ENCODE measurements around the gene NIP7.
"Not testable (repeated sequence)": the region's sequence is repeated elsewhere in the genome, so short reads cannot be mapped to it uniquely, and the experiment has no call there.

Gene NIP7

GRCh38 chr16:69348222-69348621 is 8.7 kb downstream of the NIP7 start:
- no peak overlapping the region for H3K4me3 ChIP-seq (ENCODE audit: low read length)
- no peaks in the 10 kb centered on the region for H3K4me1 ChIP-seq (ENCODE audit: insufficient read depth, low read length)
- H3K9ac ChIP-seq (ENCODE audit: low read depth, low read length) = no peak overlapping the region
- H3K27me3 ChIP-seq (ENCODE audit: insufficient read depth, low read length) = no peaks in the 10 kb centered on the region
- peaks cover 17% of the 10 kb centered on the region for H3K36me3 ChIP-seq (ENCODE audit: insufficient read depth, low read length)
- WGBS = 99% methylated on average over 6 of the region's 6 CpGs
- H3K27ac ChIP-seq (ENCODE audit: low read depth, low read length) = no peak overlapping the region
- no peaks in the 10 kb centered on the region for H3K9me3 ChIP-seq (ENCODE audit: insufficient read depth, low read depth, low read length)

GRCh38 chr16:69349536-69349935 is 10.0 kb downstream of the NIP7 start:
- Histone ChIP-seq H3K9me3 (ENCODE audit: insufficient read depth, low read depth, low read length) (no peaks in the 10 kb centered on the region), H3K4me1 (ENCODE audit: insufficient read depth, low read length) (no peaks in the 10 kb centered on the region), H3K27ac (ENCODE audit: low read depth, low read length) (no peak overlapping the region), H3K36me3 (ENCODE audit: insufficient read depth, low read length) (peaks cover 5% of the 10 kb centered on the region; the same call in 1 of the 2 replicates), H3K27me3 (ENCODE audit: insufficient read depth, low read length) (no peaks in the 10 kb centered on the region), H3K4me3 (ENCODE audit: low read length) (no peak overlapping the region), H3K9ac (ENCODE audit: low read depth, low read length) (no peak overlapping the region)
- WGBS = 94% methylated on average over 10 of the region's 10 CpGs

GRCh38 chr16:69350536-69351133 is 11.1 kb downstream of the NIP7 start:
- no peak overlapping the region for H3K27ac ChIP-seq (ENCODE audit: low read depth, low read length)
- WGBS = 95% methylated on average over 5 of the region's 6 CpGs
- no peaks in the 10 kb centered on the region for H3K9me3 ChIP-seq (ENCODE audit: insufficient read depth, low read depth, low read length)
- H3K9ac ChIP-seq (ENCODE audit: low read depth, low read length) = no peak overlapping the region
- no peak overlapping the region for H3K4me3 ChIP-seq (ENCODE audit: low read length)
- H3K27me3 ChIP-seq (ENCODE audit: insufficient read depth, low read length) = no peaks in the 10 kb centered on the region
- peaks cover 11% of the 10 kb centered on the region for H3K36me3 ChIP-seq (ENCODE audit: insufficient read depth, low read length)
- no peaks in the 10 kb centered on the region for H3K4me1 ChIP-seq (ENCODE audit: insufficient read depth, low read length)

GRCh38 chr16:69351309-69352027 is 11.9 kb downstream of the NIP7 start, which contains the start of gene TMED6:
Gene TMED6, minus strand, starts transcription at chr16:69351786. Its CDS starts 33 bp downstream, at chr16:69351753.
- H3K27ac ChIP-seq (ENCODE audit: low read depth, low read length) = no peak within 1 kb of the TSS
- WGBS = 92% methylated on average over 12 of the region's 12 CpGs

GRCh38 chr16:69360070-69360469 is 20.5 kb downstream of the NIP7 start:
- H3K4me1 ChIP-seq (ENCODE audit: insufficient read depth, low read length); H3K27me3 ChIP-seq (ENCODE audit: insufficient read depth, low read length); H3K9me3 ChIP-seq (ENCODE audit: insufficient read depth, low read depth, low read length); H3K9ac ChIP-seq (ENCODE audit: low read depth, low read length); H3K27ac ChIP-seq (ENCODE audit: low read depth, low read length); H3K4me3 ChIP-seq (ENCODE audit: low read length): not testable (repeated sequence)
- 97% methylated on average over 9 of the region's 9 CpGs for WGBS
- H3K36me3 ChIP-seq (ENCODE audit: insufficient read depth, low read length) = peaks cover 31% of the 10 kb centered on the region

More at GRCh38 chr16:69351309-69352027, 11.9 kb downstream of the NIP7 start, which contains the start of gene TMED6:
- H3K4me1 ChIP-seq (ENCODE audit: insufficient read depth, low read length) = no peaks in the 10 kb centered on the region
- no peaks in the 10 kb centered on the region for H3K9me3 ChIP-seq (ENCODE audit: insufficient read depth, low read depth, low read length)
- H3K36me3 ChIP-seq (ENCODE audit: insufficient read depth, low read length) = peaks cover 16% of the 10 kb centered on the region
- no peak within 1 kb of the TSS for H3K4me3 ChIP-seq (ENCODE audit: low read length)
- H3K9ac ChIP-seq (ENCODE audit: low read depth, low read length) = no peak within 1 kb of the TSS
- H3K27me3 ChIP-seq (ENCODE audit: insufficient read depth, low read length) = no peaks in the 10 kb centered on the region

- Histone ChIP-seq H3K4me3 (ENCODE audit: low read length) (no peak overlapping the region), H3K27ac (ENCODE audit: low read depth, low read length) (no peak overlapping the region), H3K9me3 (ENCODE audit: insufficient read depth, low read depth, low read length) (no peaks in the 10 kb centered on the region), H3K36me3 (ENCODE audit: insufficient read depth, low read length) (peaks cover 42% of the 10 kb centered on the region), H3K9ac (ENCODE audit: low read depth, low read length) (no peak overlapping the region), H3K27me3 (ENCODE audit: insufficient read depth, low read length) (no peaks in the 10 kb centered on the region), H3K4me1 (ENCODE audit: insufficient read depth, low read length) (no peaks in the 10 kb centered on the region)
- WGBS = 95% methylated on average over 5 of the region's 5 CpGs
These were observed 23.7 kb downstream of the NIP7 start for GRCh38 chr16:69363281-69363717.

GRCh38 chr16:69364088-69364487 is 24.5 kb downstream of the NIP7 start:
- no peaks in the 10 kb centered on the region for H3K4me1 ChIP-seq (ENCODE audit: insufficient read depth, low read length)
- H3K27ac ChIP-seq (ENCODE audit: low read depth, low read length) = no peak overlapping the region
- no peaks in the 10 kb centered on the region for H3K27me3 ChIP-seq (ENCODE audit: insufficient read depth, low read length)
- no peak overlapping the region for H3K9ac ChIP-seq (ENCODE audit: low read depth, low read length)
- H3K9me3 ChIP-seq (ENCODE audit: insufficient read depth, low read depth, low read length) = no peaks in the 10 kb centered on the region
- WGBS = 97% methylated on average over 2 of the region's 2 CpGs
- H3K36me3 ChIP-seq (ENCODE audit: insufficient read depth, low read length) = peaks cover 50% of the 10 kb centered on the region
- H3K4me3 ChIP-seq (ENCODE audit: low read length) = no peak overlapping the region

- Histone ChIP-seq H3K4me1 (ENCODE audit: insufficient read depth, low read length) (no peaks in the 10 kb centered on the region), H3K9ac (ENCODE audit: low read depth, low read length) (no peak overlapping the region), H3K27me3 (ENCODE audit: insufficient read depth, low read length) (no peaks in the 10 kb centered on the region), H3K9me3 (ENCODE audit: insufficient read depth, low read depth, low read length) (no peaks in the 10 kb centered on the region), H3K36me3 (ENCODE audit: insufficient read depth, low read length) (peaks cover 66% of the 10 kb centered on the region), H3K4me3 (ENCODE audit: low read length) (no peak overlapping the region), H3K27ac (ENCODE audit: low read depth, low read length) (no peak overlapping the region)
- 98% methylated on average over 2 of the region's 2 CpGs for WGBS
These were observed 26.3 kb downstream of the NIP7 start for GRCh38 chr16:69365901-69366300.

- Histone ChIP-seq H3K27ac (ENCODE audit: low read depth, low read length) (no peak overlapping the region), H3K9me3 (ENCODE audit: insufficient read depth, low read depth, low read length) (no peaks in the 10 kb centered on the region), H3K4me3 (ENCODE audit: low read length) (no peak overlapping the region), H3K36me3 (ENCODE audit: insufficient read depth, low read length) (peaks cover 69% of the 10 kb centered on the region), H3K9ac (ENCODE audit: low read depth, low read length) (no peak overlapping the region), H3K27me3 (ENCODE audit: insufficient read depth, low read length) (no peaks in the 10 kb centered on the region), H3K4me1 (ENCODE audit: insufficient read depth, low read length) (no peaks in the 10 kb centered on the region)
- 98% methylated on average over 7 of the region's 7 CpGs for WGBS
These were observed 26.9 kb downstream of the NIP7 start for GRCh38 chr16:69366431-69366830.

- no peaks in the 10 kb centered on the region for H3K4me1 ChIP-seq (ENCODE audit: insufficient read depth, low read length)
- no peak overlapping the region for H3K9ac ChIP-seq (ENCODE audit: low read depth, low read length)
- H3K36me3 ChIP-seq (ENCODE audit: insufficient read depth, low read length) = peaks cover 83% of the 10 kb centered on the region
- 97% methylated on average over 7 of the region's 7 CpGs for WGBS
- no peaks in the 10 kb centered on the region for H3K9me3 ChIP-seq (ENCODE audit: insufficient read depth, low read depth, low read length)
- H3K4me3 ChIP-seq (ENCODE audit: low read length) = no peak overlapping the region
- H3K27me3 ChIP-seq (ENCODE audit: insufficient read depth, low read length) = no peaks in the 10 kb centered on the region
- no peak overlapping the region for H3K27ac ChIP-seq (ENCODE audit: low read depth, low read length)
These were observed 28.4 kb downstream of the NIP7 start for GRCh38 chr16:69367980-69368379.

GRCh38 chr16:69368866-69369265 is 29.3 kb downstream of the NIP7 start:
- Histone ChIP-seq H3K27ac (ENCODE audit: low read depth, low read length) (no peak overlapping the region), H3K9me3 (ENCODE audit: insufficient read depth, low read depth, low read length) (no peaks in the 10 kb centered on the region), H3K27me3 (ENCODE audit: insufficient read depth, low read length) (no peaks in the 10 kb centered on the region), H3K36me3 (ENCODE audit: insufficient read depth, low read length) (peaks cover 92% of the 10 kb centered on the region), H3K9ac (ENCODE audit: low read depth, low read length) (no peak overlapping the region), H3K4me3 (ENCODE audit: low read length) (no peak overlapping the region), H3K4me1 (ENCODE audit: insufficient read depth, low read length) (no peaks in the 10 kb centered on the region)
- WGBS = 97% methylated on average over 3 of the region's 4 CpGs

All from HUES64 (cell line).